Stimulated activated CD4-positive, alpha-beta T cell treated with anti-CD3 and anti-CD28 coated beads, Interleukin-12 subunit alpha, Interleukin-12 subunit beta, amount 100 ng/mL, for 48 hours (primary cell): Measurements from ENCODE around the gene ZFYVE21.

ENCODE experiments used
- DNase-seq, 3 donors: peaks; one replicate each; pipeline ENCODE4 v3.0.0-alpha.2; 2020; ENCODE audit warnings: low read depth in 2 of 3, low spot score in 1 of 3

The ZFYVE21 gene

DNA sequence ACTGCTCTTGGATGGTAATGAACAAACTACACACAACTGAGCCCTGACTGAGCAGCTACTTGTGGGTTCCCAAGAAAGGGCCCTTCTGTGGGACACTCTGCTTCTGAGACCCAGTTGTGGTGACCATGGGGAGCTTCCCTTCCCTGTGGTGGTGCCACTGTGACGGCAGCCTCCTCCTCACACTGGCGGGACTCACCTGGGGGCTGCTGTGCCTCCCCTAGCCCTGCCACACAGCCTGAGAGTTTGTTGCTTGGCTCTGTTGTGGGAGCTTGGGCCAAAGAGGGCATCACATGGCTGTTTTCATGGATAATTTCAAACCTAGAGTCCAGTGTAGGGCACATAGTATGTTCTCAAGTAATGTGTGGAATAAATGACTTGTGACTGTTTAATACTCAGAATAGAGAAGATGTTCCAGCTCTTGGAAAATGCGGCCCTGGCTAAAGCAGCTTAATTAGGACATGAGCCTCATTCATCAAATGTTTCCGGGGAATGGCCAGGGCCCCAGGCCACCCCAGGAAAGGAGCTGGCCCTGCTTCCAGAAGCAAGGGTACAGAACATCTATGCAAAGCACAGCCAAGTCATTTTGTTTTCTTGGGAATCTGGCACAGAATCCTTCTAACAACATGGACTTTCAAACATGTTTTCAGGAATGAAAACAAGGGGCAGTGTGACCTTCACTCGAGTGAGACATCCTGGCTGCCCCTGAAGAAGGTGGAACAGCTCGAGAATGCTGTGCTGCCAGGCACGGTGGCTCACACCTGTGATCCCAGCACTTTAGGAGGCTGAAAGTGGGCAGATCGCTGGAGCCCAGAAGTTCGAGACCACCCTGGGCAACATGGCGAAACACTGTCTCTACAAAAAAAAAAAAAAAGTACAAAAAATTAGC is 21.2 kb downstream of the ZFYVE21 start:
- no peak for DNase-seq

DNA sequence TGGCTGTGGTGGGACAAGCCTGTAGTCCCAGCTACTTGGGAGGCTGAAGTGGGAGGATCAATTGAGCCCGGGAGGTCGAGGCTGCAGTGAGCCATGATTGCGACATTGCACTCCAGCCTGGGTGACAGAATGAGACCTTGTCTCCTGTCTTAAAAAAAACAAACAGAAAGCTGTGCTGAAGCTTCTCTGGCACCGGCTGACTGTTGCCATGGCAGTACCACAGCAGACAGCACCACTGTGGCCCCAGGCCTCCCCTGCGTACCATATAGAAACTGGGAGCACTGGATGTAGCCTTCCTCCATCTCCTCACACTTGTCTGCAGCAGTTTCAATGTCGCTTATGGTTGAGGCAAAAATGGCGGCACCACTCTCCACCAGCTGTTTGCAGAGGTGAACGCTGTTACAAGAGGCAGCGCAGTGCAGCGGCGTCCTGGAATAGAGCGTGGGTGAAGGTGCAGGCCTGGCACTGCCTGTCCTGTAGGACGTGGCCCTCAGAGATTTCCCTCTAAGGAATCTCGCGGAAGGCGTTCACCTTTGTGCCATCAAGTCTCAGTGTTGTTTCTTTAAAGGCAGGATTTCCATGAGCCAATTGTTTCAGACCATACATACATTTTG is 21.9 kb downstream of the ZFYVE21 start:
- no peak for DNase-seq

DNA sequence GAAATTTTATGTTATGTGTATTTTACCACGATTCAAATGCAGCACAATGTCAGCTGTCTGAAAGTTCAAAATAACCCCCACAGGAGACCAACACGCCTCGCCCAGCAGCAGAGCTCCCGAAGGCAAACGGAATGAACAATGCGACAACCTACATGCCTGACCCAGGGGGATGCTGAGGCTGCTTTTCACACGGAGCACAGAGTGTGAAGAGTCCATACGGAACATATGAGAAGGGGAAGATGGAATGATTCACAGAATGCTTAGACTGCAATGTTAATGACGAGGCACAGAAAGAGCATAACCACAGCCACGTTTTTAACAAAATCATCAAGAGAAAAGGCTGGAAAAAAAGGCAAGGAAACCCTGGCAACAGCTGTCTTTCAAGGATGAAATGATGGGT is 22.6 kb downstream of the ZFYVE21 start:
- no peak for DNase-seq

DNA sequence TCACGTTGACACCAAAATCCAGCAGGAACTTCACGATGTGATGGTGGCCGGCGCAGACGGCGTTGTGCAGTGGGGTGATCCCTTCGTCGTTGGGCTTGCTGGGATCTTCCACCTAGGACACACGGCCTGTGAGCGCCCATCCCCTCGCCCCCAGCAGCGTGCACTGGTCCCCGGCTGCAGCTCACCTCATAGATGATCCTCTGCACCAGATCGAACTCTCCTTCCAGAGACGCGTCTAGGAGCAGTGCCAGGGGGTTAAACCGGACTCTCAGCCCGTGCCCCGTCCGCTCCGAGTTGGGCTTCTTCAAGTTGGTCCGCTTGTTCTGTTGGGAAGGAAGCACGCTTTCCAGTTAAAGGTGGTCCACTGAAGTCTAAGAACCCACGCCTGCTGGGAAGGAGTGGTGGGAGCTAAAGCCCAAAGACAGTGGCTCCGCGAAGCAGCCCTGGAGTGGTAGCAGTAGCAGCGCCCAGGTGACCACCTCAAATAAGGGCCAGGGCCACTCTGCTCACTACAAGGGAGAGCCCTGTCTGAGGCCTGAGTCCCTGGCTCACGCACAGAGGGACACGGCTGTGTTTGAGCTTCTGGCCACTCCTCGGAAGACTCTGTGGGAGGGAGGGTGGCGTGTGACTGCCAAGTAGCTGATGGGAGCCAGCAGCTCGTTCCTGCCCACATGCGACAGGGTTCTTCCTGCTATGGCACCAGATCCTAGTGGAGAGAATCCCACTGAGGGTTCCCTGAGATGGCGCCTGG is 23.3 kb downstream of the ZFYVE21 start:
- no peak for DNase-seq

DNA sequence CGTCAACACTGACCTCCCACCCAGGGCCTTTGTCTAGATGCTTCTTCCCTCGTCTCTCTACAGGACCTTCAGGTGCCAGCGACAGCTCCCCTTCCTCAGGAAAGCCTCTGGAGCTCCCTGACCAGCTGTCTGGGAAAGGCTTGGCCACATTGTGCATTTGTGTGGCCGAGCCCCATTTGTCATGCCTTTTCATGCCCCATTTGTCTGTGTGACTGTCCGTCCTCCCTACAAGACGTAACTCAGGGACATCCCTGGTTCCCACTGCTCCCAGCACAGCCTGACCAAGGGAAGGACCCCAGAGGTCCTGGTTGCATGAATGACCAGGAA is 23.8 kb downstream of the ZFYVE21 start:
- DNase-seq, result no peak

DNA sequence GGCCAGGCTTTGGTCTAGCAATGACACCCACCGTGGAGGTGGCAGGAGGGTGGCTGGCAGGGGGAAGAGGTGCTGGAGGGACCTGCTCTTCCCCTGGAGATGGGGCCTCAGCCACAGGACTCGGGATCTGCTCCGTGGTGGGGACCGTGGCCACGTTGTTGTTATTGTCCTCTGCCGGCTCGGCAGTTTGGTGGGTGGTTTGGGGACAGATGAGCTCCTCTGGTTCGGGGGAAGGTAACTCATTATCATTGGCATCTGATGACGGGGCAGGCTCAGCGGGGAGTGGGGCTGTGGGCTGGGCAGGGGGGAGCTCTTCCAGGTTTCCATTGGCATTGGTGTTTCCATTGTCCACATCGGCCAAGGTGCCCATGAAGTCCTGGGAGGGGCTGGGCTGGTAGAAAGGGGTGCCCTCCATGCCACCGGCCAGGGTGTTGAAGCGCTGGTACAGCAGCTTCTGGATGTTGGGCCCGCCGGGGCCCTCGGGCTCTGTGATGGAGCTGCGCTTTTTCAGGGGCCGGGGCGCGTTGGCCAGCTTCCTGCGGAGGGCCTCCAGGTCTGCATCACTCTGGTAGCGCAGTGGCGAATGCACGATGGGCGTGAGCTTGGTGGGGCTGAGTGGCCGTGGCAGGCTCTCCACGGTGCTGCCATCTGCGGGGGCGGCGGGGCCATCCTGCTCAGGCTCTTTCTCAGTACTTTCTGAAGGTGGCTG is 24.3 kb downstream of the ZFYVE21 start:
- DNase-seq, result no peak

DNA sequence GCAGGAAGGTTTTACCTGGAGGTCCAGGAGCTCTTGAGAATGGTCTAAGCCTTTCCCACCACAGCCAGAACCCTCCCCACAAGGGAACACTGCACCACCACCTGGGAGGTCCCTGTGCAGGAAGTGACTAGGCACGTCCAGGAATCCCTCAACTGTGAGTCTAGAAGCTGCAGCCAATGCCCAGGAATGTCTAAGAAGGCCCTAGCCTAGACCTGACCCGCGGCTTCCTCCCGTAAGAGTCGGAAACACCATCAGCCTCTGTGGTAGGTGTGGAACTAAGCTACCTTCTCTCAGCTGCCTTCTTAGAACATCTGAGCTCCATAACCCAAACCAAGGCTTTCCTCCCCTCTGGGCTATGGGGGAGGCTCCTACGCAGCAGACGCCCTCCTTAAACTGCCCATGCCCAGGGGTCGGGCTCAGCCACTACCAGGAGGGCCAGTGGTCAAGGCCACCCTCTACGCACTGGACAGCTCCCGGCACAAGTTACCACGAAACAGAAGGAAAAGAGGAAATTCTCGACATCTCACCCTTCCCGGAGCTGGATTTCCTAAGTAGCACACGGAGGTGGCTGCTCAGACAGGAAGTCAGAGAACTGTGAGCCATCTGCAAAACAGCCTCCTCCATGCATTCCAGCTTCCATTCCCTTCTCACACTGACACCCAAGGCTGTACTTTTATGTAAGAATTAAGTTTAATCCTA is 25.5 kb downstream of the ZFYVE21 start:
- no peak for DNase-seq

DNA sequence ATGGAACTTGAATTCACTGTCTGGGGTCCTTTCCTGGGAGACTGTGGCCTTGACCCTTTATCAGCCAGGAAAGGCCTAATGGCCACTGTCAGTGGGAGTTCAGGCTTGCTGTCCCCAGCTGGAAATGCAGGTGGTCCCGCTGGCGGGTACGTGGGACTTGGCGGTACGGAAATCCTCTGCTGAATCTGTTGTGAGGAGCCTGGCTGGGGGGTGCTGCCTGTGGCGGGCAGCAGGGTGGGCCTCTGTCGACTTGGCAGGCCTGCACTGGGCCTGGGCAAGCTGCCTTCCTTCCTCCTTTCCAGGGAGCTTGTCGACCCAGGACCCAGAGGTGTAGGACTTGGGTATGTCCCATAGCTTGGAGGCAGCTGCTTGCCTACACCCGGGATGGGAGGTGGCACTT is 26.3 kb downstream of the ZFYVE21 start:
- no peak for DNase-seq

DNA sequence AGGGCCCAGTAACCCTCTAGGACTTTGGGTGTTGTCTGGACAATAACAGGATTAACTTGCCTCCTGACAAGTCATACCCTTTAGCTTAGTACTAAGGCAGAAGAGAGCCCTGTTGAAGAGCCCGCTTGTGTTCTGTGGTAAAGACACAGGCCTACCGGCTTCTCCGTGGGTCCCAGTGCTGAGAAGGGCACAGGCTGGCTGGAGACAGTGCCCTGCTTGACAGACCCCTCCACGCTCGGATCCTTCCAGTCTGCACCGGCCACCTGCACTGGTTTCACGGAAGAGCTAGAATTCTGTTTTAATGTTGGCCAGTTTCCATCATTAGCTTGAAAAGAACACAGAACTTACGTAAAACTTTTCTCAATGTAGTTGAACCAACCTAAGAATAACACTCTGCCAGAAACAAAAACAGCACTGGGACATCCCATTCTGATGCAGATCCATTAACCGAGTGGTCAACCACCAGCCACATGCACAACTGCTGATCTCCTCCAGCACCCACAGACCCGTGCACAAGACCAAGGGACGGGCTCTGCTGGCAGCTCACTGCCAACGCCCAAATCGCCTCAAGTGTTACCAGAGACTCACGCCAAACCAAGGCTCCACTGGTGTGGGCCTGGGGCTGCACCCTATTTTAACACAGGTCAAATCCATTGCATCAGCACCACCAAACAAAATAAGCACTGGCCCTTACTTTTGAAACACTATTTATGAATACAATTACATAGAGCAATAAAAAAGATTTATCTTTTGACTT is 27.1 kb downstream of the ZFYVE21 start:
- no peak for DNase-seq

DNA sequence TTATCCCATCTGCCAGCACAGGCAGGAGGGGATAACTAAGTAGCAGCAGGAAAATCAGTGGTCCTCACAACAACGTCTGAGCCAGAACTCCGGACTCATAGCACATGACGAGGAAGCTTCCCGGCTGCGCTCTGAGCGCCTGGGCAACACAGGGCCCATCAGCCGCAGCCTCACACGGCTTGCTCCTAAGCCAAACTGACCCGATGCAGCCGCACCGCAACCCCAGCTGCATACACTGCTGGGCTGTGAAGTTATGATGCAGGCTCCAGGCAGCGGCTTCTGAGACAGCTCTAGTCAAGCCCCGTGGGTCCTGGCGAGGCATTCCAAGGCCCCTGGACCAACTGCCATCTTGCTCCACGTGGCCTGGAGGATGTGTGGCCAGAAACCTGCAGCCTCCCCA is 28.1 kb downstream of the ZFYVE21 start:
- DNase-seq, result no peak

DNA sequence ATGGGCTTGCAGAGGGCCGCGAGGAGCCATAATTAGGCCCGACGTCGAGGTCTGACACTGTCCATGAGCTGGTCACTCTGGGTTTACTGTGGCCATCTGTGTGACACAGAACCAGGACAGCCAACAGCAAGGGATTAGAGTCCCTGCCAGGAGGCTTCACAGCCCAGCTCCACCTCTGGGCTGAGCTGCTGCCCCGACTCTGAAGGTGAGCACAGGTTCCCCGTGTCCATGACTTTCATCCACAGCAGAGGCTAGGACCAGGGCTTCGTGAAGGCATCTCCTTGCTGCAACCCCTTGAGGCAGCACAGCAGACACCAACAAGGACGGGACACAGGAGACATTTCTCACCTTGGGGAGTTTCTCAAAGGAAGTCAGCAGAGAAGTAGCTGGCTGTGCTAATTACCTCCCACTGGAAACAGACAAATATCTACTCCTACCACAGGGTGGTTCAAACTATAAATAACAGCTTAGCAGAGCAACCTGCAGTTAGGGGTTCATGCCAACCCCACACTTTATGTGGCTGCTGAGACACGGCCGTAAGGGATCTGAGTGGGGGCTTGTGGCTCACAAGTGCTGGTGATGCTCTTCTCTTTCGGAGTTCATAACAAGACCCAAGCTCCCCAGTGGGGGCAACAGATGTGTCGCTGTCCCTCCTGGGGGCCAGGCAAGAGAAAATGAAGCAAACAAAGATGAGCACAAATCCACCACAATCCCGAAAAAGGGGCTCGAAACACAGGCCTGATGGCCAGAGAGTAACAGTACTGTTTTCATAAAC is 29.2 kb downstream of the ZFYVE21 start:
- DNase-seq, result no peak

DNA sequence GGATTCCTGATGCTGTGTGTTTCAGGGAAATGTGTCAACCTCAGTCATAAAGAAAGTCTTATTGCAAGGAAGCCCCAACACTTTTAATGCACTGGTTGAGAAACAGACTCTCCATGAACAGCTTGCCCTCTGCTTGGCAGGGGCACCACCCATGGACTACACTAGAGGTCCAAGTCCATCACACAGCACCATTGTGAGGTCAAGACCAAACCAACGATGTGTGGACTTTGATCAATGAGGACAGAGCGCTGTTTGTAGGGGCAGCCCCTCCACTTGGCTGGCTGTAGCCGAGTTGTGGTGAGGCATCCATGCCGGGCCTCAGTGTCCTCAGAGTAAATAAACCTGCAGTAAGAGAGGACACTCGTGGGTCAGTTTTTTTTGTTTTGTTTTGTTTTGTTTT is 29.8 kb downstream of the ZFYVE21 start:
- no peak for DNase-seq

DNA sequence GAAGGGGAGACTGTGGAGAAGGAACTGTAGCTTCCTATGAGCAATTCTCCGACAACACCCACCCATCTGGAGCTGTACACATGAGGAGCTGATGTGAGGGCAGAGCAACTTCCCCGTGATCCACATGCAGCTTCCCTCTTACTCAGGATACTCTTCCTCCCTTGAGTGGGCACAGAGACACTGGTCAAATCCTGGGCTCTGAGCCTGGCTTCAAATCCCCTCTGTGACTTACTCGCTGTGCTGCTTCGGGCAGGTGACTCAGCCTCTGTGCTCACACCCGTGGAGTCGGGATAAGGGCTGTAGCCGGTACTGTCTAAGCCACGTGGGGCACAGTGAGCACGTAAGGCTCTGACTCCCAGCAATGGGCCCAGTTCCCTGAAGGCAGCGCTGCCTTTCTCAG is 31.1 kb downstream of the ZFYVE21 start:
- DNase-seq, result no peak

DNA sequence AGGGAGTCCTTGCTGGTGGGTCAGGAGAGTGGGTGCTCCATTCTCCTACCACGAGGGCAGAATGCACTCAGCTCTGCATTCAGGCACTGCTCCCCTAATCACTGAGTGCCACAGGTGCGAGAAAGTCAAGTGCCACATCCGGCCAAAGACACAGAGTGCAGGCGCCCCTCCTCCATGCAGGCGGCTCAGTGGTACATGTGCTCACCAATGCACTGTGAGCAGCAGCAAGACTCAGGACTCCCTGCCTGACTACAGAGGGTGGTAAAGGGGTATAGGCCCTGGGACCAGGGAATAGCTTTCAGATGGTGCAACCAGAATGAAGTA is 32.9 kb downstream of the ZFYVE21 start:
- peak; percentile 12 to 27 (median 15) for DNase-seq

DNA sequence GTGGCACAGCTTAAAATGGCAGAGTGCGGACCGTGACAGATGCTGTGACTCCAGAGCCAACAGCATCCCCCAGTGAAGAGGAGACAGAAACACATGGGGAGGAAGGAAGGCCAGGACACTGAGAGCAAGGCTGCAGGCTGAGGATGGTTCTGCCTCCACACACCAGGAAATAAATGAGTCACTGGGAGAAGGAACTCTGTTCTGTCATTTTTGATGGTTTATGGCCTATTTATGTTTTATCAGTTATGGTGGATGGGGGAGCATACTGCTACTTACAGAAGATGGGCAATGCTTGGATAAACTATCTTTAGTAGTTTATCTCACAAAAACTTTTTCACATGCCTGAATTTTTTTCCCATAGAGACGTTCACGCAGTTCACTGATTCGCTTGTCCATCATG is 33.8 kb downstream of the ZFYVE21 start:
- DNase-seq, result no peak

DNA sequence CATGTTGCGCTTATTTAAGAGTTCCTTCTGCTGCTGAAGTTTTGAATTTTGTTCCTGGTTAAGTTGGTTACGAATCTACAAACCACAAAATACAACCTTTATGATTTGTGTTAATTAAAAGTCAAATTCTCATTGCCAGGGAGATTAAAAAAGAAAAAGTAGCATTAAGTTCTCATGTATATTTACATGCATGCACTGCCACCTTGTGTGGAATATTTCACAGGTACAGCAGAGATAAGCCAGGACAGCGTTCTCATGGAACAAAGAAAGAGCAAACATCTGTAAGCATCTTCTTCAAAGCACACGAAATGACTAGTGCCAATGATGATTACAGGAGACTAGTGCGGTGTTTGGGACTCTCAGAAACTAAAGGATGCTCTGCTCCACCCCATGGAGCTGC is 34.2 kb downstream of the ZFYVE21 start:
- no peak for DNase-seq

DNA sequence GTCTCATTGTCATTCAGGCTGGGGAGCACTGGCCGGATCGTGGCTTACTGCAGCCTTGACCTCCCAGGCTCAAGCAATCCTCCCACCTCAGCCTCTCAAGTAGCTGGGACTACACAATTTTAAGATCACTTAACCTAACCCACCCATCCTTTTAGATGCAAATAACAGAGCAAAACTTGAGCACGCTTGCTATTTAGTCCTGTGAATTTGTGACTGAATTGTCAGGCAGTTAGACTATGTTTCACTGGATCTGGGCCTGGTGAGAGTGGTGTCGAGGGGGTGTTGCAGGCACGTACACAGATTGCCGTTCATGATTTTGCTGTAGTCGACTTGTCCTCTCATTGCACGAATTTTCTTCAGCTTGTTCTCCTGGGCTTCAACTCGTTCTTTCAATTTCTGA is 38.2 kb downstream of the ZFYVE21 start:
- no peak for DNase-seq

DNA sequence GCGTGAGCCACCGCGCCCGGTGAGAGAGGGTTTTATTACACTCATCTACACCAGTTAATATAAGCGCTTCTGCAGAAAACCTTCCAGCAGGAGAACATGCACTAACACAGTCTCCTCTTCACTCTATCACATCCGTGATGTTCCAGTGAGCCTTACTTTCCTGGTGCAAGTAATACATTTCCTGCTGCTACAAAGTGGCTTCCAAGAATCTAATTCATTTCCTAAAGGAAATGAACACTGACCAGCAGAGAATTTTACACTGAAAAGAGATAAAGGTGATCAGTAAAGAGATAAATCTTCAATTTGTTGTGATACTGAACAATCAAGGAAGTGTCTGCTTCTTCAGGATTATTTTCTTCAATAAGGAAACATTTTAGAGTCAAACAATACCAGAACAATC is 39.5 kb downstream of the ZFYVE21 start:
- DNase-seq, result no peak

DNA sequence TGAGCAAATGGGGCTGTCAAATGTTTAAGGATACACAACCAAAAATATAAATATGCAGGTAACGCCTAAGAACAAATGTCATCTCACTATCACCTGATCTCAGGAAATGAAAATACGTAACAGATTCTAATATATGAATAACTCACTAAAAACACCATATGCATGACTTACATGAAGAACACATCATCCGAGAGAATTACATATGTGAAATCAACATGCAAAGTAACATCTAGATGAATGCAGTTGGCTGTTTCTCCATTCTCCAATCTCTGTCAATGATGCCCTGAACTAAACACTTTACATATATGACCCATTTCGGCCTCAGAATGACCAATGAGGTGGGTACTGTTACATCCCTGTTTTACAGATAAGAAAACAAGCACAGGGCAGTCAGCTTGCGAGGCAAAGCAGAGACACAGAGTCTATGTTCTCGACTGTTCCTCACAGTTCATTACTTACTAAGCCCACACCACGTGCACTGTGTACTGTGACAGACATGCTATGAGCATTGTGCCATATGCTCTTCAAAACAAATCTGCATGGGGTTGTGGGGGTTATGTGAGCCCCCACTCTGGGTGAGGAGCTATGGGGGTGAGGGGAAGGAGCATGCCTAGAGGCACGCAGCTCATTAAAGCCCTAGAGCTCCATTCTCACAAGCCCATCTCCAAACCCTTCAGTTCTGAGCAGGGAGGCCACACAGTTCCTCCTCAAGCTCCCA is 42.6 kb downstream of the ZFYVE21 start:
- DNase-seq, result no peak
